ELR (cell line): ENCODE data around the gene ACTR5.
A peak's percentile ranks its signal among the peaks of the same experiment; 100 is the strongest.

ENCODE experiments used
- DNase-seq: peaks from one replicate; pipeline ENCODE4 v3.0.0-alpha.2; 2015; ENCODE audit warnings: low read depth

ACTR5 gene

GRCh38 chr20:38728911-38729642 lies 19.2 kb upstream of the ACTR5 start:
- no peak for DNase-seq

- DNase-seq: no peak
These were observed 18.5 kb upstream of the ACTR5 start for GRCh38 chr20:38729767-38730166.

- DNase-seq: no peak
These were observed 17.9 kb upstream of the ACTR5 start for GRCh38 chr20:38730167-38730988.

- DNase-seq: peak; percentile 65
These were observed 17.1 kb upstream of the ACTR5 start for GRCh38 chr20:38730989-38731737.

GRCh38 chr20:38731738-38732113 lies 16.5 kb upstream of the ACTR5 start:
- DNase-seq: no peak

- no peak for DNase-seq
These were observed 15.3 kb upstream of the ACTR5 start for GRCh38 chr20:38732981-38733380.

- no peak for DNase-seq
These were observed 13.1 kb upstream of the ACTR5 start for GRCh38 chr20:38735172-38735571.

GRCh38 chr20:38737887-38738286 lies 10.4 kb upstream of the ACTR5 start:
- no peak for DNase-seq

GRCh38 chr20:38745757-38746156 lies 2.5 kb upstream of the ACTR5 start:
- DNase-seq: no peak

- no peak for DNase-seq
These were observed 664 bp upstream of the ACTR5 start for GRCh38 chr20:38747495-38748096.

- peak; percentile 32 for DNase-seq
These were observed 545 bp downstream of the ACTR5 start for GRCh38 chr20:38748861-38749149.

GRCh38 chr20:38751360-38751976 lies 3.2 kb downstream of the ACTR5 start:
- DNase-seq: peak; percentile 68

GRCh38 chr20:38752029-38752428 lies 3.8 kb downstream of the ACTR5 start:
- DNase-seq: no peak

- no peak for DNase-seq
These were observed 6.7 kb downstream of the ACTR5 start for GRCh38 chr20:38754924-38755323.

GRCh38 chr20:38755324-38755910 lies 7.2 kb downstream of the ACTR5 start:
- DNase-seq: no peak

- no peak for DNase-seq
These were observed 9.0 kb downstream of the ACTR5 start for GRCh38 chr20:38757145-38757775.

- no peak for DNase-seq
These were observed 10.8 kb downstream of the ACTR5 start for GRCh38 chr20:38759106-38759505.

- no peak for DNase-seq
These were observed 12.7 kb downstream of the ACTR5 start for GRCh38 chr20:38760978-38761377.

GRCh38 chr20:38762174-38762573 lies 13.9 kb downstream of the ACTR5 start:
- DNase-seq: no peak

- no peak for DNase-seq
These were observed 15.4 kb downstream of the ACTR5 start for GRCh38 chr20:38763616-38764015.
